Raji (cell line): Measurements from ENCODE around the gene OPCML.

Experiments used
- POLR2A ChIP-seq: IDR thresholded peaks from 2 replicates; pipeline ENCODE4 v1.6.1; 2011; ENCODE audit warnings: low read depth, low read length, control low read depth; ENCODE audit not compliant: insufficient read depth

OPCML gene

DNA sequence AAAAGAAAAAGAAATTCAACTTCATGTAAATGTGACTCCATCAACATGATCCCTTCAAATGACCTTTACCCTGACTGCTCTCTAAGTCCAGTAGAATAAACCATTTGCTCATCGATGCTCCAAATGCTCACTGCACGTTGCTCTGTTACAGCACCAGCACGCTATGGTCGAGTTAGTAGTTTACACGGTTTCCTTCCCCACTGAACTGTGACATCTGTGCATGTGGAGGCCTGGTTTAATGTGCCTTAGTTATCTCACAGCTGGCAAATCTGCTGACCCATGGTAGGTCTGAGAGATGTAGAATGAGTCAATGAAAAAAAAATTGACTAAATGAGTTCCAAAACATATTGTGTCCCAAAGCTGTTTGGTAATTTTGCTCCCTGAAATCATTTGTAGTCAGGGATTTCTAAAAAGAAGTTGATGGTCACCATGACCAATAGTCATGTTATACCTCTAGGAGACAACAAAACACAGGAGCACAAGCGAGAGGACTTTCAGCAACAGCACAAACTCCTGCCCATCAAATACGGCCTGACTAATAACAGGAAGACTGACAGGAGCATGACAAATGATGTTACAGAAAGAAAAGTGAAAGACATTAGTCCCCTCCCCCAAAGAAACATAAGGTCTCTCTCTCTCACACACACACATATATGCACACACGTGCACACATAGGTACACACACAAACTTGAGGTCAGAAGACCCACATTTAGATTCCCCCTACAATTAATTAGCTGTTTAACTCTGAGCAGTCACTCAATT lies 624.5 kb downstream of the OPCML start:
- no peak for TF ChIP-seq POLR2A

DNA sequence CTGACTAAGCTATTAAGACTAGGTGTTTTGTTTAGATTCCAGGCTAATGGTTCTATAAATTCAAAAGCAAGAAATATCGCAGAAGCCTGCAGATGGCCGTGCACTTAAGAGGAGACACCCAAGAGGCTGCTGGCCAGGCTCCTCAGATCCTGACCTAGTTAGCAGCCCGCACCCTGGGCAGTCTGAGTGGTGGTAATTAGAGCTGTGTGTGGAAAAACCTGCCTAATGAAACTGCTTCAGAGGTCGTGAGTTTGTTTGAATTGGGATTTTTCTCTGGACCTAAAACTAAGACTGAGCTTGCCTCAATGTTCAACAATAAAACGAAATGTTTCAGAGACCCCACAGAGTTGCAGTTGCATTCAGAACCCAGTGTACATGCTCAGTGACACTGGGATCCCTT lies 627.7 kb downstream of the OPCML start:
- TF ChIP-seq POLR2A = no peak

DNA sequence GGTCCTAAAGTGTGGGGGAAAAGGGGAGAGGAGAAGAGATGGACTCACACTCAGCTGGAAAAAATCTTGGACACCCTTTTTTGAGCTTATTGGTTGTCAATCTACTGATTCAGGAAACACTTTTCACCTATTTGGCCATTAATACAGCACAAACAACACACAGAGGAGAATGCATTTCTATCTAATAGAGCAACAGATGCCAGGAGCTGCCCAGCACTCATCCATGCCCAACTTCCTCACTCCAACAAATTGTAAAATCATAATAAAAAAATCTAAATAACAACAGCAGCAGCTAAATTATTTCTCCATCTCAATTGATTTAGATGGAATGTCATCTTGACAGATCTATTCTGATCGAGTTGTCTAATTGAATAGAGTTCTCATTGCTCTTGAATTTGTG lies 628.2 kb downstream of the OPCML start:
- TF ChIP-seq POLR2A = no peak

DNA sequence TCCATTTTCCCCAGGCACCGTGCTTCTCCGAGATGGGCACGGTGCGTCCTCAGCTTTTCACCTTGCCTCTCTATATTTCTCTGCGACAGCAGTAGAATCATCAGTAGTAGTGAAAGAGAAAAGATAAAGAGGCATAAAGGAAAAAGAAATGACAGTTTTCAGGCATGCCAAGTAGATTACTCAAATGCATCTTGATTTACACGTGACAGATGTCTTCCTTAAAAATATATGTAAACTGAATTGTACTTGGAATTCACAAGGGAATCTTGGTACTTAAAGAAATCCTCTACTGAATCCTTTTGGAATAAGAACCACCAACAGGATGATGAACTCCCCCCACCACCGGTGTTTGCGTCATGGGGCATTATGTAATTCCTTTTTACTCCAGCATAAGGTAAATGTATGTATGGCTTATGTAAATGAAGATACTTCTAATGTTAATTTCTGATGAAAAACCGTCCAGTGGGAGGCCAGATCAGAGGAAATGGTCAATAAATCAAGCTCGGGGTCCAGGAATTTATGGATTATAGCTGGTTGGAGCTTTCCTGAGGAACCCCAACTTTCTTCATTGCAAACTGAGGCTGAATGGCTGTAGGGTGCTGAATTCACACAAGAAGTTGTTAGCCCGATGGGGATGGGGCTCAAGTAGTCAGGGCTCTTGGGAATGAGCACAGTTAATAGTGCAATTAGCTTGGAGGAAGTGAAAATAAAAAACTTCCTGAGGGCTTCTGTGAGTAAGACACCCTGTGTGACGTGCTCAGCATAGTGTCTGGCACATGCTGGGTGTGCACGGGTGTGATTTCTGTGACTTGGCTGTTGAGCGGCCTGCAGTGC lies 630.4 kb downstream of the OPCML start:
- no peak for TF ChIP-seq POLR2A

DNA sequence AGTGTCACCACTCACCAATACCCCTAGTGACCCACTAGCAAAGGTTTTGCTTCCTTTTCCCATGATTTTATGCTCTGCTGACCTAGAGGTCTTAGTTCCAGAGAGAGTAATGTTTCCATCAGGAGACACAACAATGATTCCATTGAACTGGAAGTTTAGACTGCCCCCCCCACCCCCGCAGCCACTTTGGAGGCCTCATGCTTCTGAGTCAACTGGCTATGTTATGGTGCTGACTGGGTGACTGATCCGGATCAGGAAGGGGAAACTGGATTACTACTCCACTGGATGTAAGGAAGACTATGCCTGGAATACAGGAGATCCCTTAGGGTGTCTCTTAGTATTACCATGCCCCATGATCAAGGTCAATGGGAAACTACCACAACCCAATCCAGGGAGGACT lies 633.6 kb downstream of the OPCML start:
- TF ChIP-seq POLR2A = no peak

DNA sequence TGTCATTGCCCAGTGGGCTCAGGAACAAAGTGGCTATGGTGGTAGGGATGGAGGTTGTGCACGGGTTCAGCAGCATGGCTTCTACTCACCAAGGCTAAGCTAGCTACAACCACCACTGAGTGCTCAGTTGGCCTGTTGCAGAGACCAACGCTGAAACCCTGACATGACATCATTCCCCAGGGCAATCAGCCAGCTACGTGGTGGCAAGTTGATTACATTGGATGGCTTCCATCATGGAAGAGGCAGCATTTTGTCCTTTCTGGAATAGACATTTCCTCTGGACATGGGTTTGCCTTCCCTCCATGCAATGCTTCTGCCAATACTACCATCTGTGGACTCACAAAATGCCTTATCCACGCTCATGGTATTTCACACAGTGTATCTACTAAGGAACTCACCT lies 634.3 kb downstream of the OPCML start:
- TF ChIP-seq POLR2A = no peak

DNA sequence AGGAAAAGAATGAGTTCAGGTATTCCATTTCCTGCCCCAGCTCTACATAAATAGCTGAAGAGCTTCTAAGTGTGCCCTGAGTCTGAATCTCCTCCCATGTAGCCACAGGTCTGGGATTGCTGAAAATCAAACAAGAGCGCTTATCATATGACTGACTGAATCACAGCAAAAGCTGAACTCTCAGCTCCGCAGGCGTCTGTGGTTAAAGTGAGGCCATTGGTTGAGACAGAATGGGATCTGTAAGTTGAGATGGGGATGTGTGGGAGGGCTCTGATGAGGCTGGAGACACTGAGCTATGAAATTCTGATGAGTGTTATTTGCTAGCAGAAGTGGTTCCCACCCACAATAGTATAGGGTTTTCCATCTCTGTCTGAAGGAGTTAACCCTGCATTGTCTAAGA lies 637.0 kb downstream of the OPCML start:
- TF ChIP-seq POLR2A = no peak

DNA sequence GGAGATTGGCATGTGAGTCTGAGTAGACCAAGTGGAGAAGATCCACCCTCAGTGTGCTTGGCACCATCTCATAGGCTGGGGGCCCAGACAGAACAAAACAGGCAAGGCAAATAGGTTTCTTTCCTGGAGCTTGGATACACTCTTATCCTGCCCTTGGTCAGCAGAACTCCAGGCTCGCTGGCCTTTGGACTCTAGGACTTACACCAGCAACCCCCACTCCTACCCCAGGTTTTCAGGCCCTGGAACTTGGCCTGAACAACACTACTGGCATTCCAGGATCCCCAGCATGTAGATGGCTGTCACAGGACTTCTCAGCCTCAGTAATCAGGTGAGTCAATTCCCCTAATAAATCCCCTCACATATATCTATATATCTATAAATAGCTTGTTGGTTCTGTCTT lies 637.7 kb downstream of the OPCML start:
- no peak for TF ChIP-seq POLR2A

DNA sequence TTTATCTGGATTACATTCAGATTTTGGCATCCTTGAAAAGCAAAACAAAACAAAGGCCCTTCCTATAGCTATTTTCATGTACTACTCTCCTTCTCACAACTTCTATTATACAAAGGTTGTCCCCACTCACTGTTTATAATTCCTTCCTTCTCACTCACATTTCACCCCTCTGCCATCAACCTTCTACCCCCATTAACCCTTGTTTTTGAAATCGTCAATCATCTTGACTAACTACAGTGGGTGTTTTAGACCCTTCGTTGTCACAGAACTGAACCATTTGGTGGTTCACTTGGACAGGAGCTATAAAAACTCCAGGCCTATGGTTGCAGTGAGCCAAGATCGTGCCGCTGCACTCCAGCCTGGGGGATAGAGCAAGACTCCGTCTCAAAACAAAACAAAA lies 639.4 kb downstream of the OPCML start:
- no peak for TF ChIP-seq POLR2A

DNA sequence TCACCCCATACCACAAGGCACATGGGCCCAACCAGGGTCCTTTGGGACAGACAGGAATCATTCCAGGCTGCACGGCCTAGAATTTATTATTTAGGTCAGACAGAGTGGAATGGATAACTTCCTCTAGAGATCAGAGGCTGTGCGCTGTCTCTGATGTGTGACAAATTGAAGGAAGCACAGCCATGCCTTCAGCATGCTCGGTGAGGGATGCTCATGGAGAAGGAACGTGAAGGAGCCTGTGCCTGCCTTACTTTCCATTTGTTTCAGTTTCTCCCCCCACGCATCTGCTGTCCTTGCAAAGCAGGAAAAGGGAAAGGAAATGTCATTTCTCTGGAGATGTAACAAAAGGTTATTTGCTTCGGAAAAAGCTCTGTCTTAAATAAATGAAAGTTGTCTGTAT lies 644.1 kb downstream of the OPCML start:
- TF ChIP-seq POLR2A = no peak

DNA sequence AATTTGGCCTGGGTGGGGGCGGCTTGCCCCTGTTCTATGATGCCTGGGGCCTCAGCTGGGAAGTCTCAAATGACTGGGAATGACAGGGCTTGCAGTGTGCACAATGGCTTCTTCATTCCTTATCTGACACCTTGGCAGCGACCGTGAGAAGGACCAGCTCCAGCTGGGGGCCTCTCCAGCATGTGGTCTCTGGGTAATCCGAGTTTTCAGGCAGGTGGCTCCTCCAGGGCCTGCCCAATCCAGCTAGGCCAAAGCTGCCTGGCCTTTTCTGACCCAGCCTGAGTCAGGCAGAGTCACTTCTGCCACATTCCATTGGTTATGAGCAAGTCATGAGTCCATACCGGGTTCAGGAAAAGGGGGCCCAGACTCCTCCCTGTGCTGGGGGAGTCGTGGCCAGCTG lies 646.0 kb downstream of the OPCML start:
- no peak for TF ChIP-seq POLR2A

DNA sequence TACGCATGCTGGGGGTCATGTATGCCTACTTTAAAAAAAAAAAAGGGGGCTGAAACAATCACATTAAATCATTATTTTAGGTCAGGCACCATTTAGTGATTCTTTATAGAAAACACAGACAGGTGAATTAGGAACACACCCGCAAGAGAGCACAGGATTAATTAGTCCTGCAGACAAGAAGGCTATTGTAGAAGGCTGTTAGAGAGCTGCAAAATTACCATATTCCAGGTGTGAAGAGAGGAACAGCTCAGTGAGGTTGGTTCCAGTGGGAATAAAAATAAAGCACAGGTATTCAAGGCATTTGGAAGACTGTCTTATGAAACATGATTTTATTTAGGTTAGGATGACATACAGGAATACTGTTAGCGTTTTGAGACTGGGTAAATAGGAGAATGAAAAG lies 649.1 kb downstream of the OPCML start:
- no peak for TF ChIP-seq POLR2A

DNA sequence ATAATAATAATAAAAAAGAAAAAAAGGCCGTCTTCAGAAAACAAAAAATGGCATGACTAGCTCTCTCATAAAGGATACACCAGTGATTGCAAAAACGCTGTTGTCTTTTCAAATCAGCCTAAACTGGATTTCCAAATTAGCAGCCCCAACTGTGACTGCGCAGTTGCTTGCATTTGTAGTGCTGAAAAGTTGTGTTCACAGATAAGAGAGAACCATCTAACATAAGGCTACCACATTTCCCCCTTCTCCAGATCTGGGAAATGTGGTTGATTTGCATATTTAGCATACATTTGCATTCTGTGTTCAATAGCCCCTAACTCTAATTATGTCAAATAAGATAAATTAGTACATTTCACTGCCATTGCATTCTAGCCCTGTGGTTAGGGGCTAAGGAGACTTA lies 650.7 kb downstream of the OPCML start:
- no peak for TF ChIP-seq POLR2A

DNA sequence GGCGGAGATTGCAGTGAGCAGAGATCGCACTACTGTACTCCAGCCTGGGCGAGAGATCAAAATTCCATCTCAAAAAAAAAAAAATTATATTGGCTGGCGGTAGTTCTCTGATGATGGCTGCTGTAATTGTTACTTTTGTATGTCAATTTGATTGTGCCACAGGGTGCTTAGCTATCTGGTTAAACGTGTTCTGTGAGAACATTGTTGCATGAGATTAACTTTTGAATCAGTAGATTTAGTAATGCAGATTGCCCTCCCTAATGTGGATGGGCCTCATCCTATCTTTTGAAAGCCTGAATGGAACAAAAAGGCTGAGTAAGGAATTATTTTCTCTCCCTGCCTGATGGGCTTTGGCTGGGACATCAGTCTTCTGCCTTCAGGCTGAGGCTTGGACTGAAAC lies 654.2 kb downstream of the OPCML start:
- no peak for TF ChIP-seq POLR2A

DNA sequence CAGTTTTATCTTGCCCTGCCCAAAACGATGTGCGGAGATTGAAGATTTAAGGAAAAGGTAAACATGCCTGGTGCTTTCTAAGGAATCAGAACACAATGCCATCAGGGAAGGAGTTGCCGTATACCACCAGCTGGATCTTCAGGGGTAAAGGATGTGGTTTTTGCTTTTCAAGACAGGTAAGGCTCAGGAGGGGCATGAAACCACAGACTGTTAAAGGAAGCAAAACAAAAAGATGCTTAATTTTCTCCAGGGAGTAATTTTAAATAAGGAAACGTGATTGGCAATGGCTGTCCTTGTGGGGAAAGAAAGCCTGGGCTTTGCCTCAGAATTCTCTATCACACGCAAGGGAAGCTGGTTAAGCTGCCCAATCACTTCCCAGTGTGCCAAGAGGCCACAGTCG lies 655.6 kb downstream of the OPCML start:
- no peak for TF ChIP-seq POLR2A

DNA sequence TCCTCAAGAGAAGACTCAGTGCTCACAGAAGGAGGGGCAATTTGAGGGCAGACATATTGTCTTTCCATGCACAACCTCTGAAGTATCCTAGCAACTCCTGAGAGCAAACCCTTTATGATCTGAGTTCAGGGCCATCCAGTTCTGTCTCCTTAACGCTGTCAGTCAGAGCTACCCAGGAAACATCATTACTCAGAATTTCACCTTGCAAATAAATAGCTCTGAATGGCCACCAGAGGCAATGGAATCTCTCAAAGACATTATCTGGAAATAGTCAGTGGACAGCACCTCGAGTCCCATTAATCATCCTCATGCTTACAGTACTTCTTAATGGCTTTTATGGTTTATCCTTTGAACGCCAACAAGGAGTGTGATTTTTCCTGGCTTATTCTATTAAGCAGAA lies 656.1 kb downstream of the OPCML start:
- TF ChIP-seq POLR2A = no peak
